HepG2 (cell line): ENCODE data around the gene KCTD19. TPM values are rescaled to one million over a fixed set of nuclear protein-coding genes. Genes with fewer than 3 reads are reported as not detected.

Experiments used
- AHR ChIP-seq: IDR thresholded peaks from 2 replicates; pipeline ENCODE4 v1.6.1; 2018; ENCODE audit warnings: missing genetic modification reagents, missing compliant biosample characterization
- CENPT ChIP-seq: sonication (generic); formaldehyde crosslinking; IDR thresholded peaks from 2 replicates; pipeline ENCODE4 v1.8.0; 2022; ENCODE audit warnings: low read depth, mild to moderate bottlenecking, moderate library complexity, missing genetic modification reagents
- MATR3 ChIP-seq: sonication (generic); formaldehyde crosslinking; IDR thresholded peaks from 2 replicates; pipeline ENCODE4 v1.4.0; 2020; ENCODE audit warnings: missing genetic modification reagents
- POLR2G ChIP-seq: fragments of 200-400 bp; formaldehyde crosslinking; IDR thresholded peaks from 2 replicates; pipeline ENCODE4 v1.6.1; 2018; ENCODE audit warnings: mild to moderate bottlenecking, low read depth, low read length, moderate library complexity
- SSRP1 ChIP-seq: IDR thresholded peaks from 2 replicates; pipeline ENCODE4 v1.6.1; 2016; ENCODE audit warnings: control low read depth
- TBX2 ChIP-seq: sonication (generic); formaldehyde crosslinking; IDR thresholded peaks from 2 replicates; pipeline ENCODE4 v1.5.0; 2020; ENCODE audit warnings: missing genetic modification reagents, mild to moderate bottlenecking, borderline replicate concordance
- ZFP62 ChIP-seq: sonication (generic); formaldehyde crosslinking; IDR thresholded peaks from 2 replicates; pipeline ENCODE4 v1.4.0; 2020; ENCODE audit warnings: missing genetic modification reagents
- ZNF468 ChIP-seq: sonication (generic); formaldehyde crosslinking; IDR thresholded peaks from 2 replicates; pipeline ENCODE4 v1.8.0; 2022; ENCODE audit warnings: mild to moderate bottlenecking, moderate library complexity, missing genetic modification reagents
- polyA plus RNA-seq, 8 experiments: library from polyadenylated mRNA; depleted of rRNA in 3 of 8; stranded (reverse) in 7 of 8; unstranded in 1 of 8; fragments of >200 nt; fragmentation: Illumina TruSeq in 4 of 8; extraction: Trizol in 4 of 8; gene quantifications; 2 replicates each; pipeline versions ENCODE4 v1.2.1 to v1.2.3, GENCODE V29; 2011 to 2016; ENCODE audit warnings: low read depth in 4 of 8, missing spikeins in 1 of 8, mixed read lengths in 1 of 8; ENCODE audit not compliant: insufficient read depth in 1 of 8
- total RNA-seq, 5 experiments: library from RNA; depleted of rRNA; stranded (reverse); fragments of >200 nt; fragmentation: Illumina TruSeq; extraction: Trizol; gene quantifications; 2 replicates each; pipeline ENCODE4 v1.2.3, GENCODE V29; 2016; ENCODE audit warnings: low read depth in 1 of 5
- TF ChIP-seq, protein P1 (sequence below): sonication (generic); formaldehyde crosslinking; IDR thresholded peaks from 2 replicates; pipeline ENCODE4 v1.5.0; 2020; ENCODE audit warnings: mild to moderate bottlenecking, missing genetic modification reagents, borderline replicate concordance
- TF ChIP-seq, protein P2 (sequence below): sonication (generic); formaldehyde crosslinking; IDR thresholded peaks from 2 replicates; pipeline ENCODE4 v1.4.0; 2020; ENCODE audit warnings: mild to moderate bottlenecking, missing genetic modification reagents
- TF ChIP-seq, protein P3 (sequence below): IDR thresholded peaks from 2 replicates; pipeline ENCODE4 v1.6.1; 2016; ENCODE audit warnings: low read depth, missing genetic modification reagents, missing compliant biosample characterization

The KCTD19 gene
- total and polyA plus RNA-seq, 2 of the 13 experiments (the other 11 are each of a cell fraction or from before 2014, with no cell fraction given) = not detected

DNA sequence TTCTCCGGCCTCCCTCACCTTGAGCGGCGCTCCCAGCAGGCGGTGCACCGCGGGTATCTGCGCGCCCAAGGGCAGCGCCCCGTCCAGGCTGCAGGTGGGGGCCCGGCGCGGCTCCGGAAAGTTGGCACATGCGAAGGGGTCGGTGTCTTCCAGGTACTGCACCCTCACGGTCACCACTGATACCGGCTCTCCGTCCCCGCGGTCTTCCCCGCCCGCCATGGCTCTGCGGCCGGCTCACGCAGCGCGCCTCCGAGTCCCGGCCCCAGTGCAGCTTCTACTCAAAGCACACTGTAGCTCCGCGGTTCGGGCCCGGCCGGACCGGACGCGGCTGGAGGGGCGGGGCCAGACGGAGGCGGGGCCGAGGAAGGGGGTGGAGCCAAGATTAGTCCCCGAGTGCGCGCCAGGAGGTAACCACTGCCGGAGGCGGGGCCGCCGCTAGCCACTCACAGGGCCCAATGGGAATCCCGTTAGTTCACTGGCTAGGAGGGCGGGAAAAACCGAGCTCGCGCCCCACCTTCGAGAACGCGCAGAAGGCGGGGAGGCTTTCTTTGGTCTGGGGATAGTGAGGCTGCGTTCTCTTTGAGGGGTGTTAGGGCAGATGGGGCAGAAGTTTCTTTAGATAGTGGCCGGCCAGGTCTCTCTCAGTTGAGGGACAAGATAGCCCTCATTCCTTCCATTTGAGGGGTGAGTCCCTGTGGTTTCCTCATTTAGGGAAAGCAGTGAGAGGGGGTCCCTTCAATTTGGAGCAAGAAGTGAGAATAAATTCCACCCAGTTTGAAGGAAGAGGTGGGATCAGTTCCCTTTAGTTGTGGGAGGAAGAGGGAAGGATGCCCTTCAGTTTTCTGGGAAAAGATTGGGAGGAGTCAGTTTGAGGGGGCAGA, 79.1 kb downstream of the KCTD19 start, which contains the start of gene FHOD1 (continued):
- TF ChIP-seq, protein P1, sequence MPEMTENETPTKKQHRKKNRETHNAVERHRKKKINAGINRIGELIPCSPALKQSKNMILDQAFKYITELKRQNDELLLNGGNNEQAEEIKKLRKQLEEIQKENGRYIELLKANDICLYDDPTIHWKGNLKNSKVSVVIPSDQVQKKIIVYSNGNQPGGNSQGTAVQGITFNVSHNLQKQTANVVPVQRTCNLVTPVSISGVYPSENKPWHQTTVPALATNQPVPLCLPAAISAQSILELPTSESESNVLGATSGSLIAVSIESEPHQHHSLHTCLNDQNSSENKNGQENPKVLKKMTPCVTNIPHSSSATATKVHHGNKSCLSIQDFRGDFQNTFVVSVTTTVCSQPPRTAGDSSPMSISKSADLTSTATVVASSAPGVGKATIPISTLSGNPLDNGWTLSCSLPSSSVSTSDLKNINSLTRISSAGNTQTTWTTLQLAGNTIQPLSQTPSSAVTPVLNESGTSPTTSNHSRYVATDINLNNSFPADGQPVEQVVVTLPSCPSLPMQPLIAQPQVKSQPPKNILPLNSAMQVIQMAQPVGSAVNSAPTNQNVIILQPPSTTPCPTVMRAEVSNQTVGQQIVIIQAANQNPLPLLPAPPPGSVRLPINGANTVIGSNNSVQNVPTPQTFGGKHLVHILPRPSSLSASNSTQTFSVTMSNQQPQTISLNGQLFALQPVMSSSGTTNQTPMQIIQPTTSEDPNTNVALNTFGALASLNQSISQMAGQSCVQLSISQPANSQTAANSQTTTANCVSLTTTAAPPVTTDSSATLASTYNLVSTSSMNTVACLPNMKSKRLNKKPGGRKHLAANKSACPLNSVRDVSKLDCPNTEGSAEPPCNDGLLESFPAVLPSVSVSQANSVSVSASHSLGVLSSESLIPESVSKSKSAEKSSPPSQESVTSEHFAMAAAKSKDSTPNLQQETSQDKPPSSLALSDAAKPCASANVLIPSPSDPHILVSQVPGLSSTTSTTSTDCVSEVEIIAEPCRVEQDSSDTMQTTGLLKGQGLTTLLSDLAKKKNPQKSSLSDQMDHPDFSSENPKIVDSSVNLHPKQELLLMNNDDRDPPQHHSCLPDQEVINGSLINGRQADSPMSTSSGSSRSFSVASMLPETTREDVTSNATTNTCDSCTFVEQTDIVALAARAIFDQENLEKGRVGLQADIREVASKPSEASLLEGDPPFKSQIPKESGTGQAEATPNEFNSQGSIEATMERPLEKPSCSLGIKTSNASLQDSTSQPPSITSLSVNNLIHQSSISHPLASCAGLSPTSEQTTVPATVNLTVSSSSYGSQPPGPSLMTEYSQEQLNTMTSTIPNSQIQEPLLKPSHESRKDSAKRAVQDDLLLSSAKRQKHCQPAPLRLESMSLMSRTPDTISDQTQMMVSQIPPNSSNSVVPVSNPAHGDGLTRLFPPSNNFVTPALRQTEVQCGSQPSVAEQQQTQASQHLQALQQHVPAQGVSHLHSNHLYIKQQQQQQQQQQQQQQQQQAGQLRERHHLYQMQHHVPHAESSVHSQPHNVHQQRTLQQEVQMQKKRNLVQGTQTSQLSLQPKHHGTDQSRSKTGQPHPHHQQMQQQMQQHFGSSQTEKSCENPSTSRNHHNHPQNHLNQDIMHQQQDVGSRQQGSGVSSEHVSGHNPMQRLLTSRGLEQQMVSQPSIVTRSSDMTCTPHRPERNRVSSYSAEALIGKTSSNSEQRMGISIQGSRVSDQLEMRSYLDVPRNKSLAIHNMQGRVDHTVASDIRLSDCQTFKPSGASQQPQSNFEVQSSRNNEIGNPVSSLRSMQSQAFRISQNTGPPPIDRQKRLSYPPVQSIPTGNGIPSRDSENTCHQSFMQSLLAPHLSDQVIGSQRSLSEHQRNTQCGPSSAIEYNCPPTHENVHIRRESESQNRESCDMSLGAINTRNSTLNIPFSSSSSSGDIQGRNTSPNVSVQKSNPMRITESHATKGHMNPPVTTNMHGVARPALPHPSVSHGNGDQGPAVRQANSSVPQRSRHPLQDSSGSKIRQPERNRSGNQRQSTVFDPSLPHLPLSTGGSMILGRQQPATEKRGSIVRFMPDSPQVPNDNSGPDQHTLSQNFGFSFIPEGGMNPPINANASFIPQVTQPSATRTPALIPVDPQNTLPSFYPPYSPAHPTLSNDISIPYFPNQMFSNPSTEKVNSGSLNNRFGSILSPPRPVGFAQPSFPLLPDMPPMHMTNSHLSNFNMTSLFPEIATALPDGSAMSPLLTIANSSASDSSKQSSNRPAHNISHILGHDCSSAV (CRISPR knock-in tag) = no peak
- TF ChIP-seq, protein P2, sequence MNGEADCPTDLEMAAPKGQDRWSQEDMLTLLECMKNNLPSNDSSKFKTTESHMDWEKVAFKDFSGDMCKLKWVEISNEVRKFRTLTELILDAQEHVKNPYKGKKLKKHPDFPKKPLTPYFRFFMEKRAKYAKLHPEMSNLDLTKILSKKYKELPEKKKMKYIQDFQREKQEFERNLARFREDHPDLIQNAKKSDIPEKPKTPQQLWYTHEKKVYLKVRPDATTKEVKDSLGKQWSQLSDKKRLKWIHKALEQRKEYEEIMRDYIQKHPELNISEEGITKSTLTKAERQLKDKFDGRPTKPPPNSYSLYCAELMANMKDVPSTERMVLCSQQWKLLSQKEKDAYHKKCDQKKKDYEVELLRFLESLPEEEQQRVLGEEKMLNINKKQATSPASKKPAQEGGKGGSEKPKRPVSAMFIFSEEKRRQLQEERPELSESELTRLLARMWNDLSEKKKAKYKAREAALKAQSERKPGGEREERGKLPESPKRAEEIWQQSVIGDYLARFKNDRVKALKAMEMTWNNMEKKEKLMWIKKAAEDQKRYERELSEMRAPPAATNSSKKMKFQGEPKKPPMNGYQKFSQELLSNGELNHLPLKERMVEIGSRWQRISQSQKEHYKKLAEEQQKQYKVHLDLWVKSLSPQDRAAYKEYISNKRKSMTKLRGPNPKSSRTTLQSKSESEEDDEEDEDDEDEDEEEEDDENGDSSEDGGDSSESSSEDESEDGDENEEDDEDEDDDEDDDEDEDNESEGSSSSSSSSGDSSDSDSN (CRISPR knock-in tag) = peak; percentile 89
- TF ChIP-seq ZNF468 (CRISPR knock-in tag) = no peak
- no peak for TF ChIP-seq MATR3 (CRISPR knock-in tag)
- 0 out of 2 replicates have a peak, but pooled peaks have one; percentile 27 for TF ChIP-seq CENPT (CRISPR knock-in tag)
- TF ChIP-seq, protein P3, sequence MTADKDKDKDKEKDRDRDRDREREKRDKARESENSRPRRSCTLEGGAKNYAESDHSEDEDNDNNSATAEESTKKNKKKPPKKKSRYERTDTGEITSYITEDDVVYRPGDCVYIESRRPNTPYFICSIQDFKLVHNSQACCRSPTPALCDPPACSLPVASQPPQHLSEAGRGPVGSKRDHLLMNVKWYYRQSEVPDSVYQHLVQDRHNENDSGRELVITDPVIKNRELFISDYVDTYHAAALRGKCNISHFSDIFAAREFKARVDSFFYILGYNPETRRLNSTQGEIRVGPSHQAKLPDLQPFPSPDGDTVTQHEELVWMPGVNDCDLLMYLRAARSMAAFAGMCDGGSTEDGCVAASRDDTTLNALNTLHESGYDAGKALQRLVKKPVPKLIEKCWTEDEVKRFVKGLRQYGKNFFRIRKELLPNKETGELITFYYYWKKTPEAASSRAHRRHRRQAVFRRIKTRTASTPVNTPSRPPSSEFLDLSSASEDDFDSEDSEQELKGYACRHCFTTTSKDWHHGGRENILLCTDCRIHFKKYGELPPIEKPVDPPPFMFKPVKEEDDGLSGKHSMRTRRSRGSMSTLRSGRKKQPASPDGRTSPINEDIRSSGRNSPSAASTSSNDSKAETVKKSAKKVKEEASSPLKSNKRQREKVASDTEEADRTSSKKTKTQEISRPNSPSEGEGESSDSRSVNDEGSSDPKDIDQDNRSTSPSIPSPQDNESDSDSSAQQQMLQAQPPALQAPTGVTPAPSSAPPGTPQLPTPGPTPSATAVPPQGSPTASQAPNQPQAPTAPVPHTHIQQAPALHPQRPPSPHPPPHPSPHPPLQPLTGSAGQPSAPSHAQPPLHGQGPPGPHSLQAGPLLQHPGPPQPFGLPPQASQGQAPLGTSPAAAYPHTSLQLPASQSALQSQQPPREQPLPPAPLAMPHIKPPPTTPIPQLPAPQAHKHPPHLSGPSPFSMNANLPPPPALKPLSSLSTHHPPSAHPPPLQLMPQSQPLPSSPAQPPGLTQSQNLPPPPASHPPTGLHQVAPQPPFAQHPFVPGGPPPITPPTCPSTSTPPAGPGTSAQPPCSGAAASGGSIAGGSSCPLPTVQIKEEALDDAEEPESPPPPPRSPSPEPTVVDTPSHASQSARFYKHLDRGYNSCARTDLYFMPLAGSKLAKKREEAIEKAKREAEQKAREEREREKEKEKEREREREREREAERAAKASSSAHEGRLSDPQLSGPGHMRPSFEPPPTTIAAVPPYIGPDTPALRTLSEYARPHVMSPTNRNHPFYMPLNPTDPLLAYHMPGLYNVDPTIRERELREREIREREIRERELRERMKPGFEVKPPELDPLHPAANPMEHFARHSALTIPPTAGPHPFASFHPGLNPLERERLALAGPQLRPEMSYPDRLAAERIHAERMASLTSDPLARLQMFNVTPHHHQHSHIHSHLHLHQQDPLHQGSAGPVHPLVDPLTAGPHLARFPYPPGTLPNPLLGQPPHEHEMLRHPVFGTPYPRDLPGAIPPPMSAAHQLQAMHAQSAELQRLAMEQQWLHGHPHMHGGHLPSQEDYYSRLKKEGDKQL = no peak
- peak; percentile 73 for TF ChIP-seq POLR2G
- no peak for TF ChIP-seq SSRP1
- TF ChIP-seq TBX2 = peak; percentile 51
- TF ChIP-seq AHR (CRISPR knock-in tag) = peak; percentile 88
- TF ChIP-seq ZFP62 (CRISPR knock-in tag) = no peak
